Testis (tissue), 2 donors: ENCODE data around the gene ACTA2.

Experiments
- CTCF ChIP-seq, 3 experiments: fragments of 450-650 bp in 2 of 3; fragments of 200-600 bp in 1 of 3; sonication (generic) in 1 of 3; IDR thresholded peaks; one replicate each; pipeline ENCODE4 v1.5.1; 2016 to 2019; ENCODE audit warnings: antibody characterized with exemption in 3 of 3, mild to moderate bottlenecking in 2 of 3, moderate library complexity in 1 of 3
- POLR2A ChIP-seq: fragments of 450-650 bp; IDR thresholded peaks from one replicate; pipeline ENCODE4 v1.6.1; 2017; ENCODE audit warnings: antibody characterized with exemption, mild to moderate bottlenecking, moderate library complexity

DNA sequence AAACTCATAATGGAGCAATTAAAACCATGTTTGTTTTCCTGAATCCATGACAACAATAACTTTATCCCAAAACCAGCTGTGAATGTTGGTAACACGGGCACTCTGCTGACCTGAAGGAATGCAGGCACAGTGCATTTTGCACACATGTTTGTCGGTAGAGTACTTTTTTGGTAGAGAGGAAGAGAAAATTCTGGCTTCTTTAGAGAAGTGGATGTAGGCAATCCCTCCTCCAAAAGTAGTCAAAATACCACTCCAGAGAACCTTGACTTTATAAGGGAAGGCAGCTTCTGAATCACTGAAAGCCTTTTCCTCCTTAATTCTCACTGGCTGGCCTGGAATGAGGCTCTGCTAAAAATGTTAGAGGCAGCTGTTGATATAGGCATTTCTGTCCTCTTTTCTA, 15.8 kb upstream of the ACTA2 start:
- no peak for TF ChIP-seq CTCF (IDR thresholded peaks at IDR 0.05)
- TF ChIP-seq POLR2A: no peak
